Measurements from ENCODE around the gene BEGAIN. TPM values are rescaled to one million over a fixed set of nuclear protein-coding genes. Genes with fewer than 3 reads are reported as not detected.

The BEGAIN gene
- total RNA-seq, 4 donors from 2014 or later = 0.51 to 1.8 TPM; not detected in 2

DNA sequence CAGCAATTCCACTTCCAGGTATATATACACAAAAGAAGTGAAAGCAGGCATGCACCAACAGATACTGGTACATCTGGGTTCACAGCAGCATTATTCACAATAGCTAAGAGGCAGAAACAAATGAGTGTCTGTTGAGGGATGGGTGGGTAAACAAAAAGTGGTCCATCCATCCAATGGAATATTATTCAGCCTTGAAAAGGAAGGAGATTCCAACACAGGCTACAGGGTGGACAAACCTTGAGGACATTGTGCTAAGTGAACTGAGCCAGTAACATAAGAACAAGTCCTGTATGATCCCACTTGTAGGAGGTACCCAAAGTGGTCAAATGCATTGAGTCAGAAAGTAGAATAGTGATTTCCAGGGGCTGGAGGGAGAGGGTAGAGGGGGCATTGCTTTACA is 27.6 kb upstream of the BEGAIN start:
- TF ChIP-seq, protein P1, sequence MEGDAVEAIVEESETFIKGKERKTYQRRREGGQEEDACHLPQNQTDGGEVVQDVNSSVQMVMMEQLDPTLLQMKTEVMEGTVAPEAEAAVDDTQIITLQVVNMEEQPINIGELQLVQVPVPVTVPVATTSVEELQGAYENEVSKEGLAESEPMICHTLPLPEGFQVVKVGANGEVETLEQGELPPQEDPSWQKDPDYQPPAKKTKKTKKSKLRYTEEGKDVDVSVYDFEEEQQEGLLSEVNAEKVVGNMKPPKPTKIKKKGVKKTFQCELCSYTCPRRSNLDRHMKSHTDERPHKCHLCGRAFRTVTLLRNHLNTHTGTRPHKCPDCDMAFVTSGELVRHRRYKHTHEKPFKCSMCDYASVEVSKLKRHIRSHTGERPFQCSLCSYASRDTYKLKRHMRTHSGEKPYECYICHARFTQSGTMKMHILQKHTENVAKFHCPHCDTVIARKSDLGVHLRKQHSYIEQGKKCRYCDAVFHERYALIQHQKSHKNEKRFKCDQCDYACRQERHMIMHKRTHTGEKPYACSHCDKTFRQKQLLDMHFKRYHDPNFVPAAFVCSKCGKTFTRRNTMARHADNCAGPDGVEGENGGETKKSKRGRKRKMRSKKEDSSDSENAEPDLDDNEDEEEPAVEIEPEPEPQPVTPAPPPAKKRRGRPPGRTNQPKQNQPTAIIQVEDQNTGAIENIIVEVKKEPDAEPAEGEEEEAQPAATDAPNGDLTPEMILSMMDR (IDR thresholded peaks at IDR 0.05; ENCODE audit: low read depth) = no peak

DNA sequence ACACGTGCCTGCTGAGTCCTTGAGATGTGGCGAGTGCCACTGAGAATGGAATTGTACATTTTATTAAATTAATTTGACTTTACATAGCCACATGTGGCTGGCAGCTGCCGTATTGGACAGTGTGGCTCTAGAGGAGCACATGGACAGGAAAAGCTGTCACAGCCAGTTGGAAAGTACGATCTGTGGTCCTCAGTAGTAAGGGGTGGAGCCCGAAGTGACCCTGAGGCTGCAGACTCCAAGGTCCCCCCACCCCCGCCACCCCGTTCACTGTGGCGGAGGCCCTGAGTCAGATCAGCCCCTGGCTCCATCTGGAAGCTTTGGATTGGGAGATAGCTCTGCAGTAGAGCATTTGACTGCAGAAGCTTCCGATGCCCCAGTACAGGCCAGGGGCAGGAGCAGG is 25.8 kb upstream of the BEGAIN start:
- TF ChIP-seq, protein P1 (IDR thresholded peaks at IDR 0.05; ENCODE audit: low read depth) = no peak

DNA sequence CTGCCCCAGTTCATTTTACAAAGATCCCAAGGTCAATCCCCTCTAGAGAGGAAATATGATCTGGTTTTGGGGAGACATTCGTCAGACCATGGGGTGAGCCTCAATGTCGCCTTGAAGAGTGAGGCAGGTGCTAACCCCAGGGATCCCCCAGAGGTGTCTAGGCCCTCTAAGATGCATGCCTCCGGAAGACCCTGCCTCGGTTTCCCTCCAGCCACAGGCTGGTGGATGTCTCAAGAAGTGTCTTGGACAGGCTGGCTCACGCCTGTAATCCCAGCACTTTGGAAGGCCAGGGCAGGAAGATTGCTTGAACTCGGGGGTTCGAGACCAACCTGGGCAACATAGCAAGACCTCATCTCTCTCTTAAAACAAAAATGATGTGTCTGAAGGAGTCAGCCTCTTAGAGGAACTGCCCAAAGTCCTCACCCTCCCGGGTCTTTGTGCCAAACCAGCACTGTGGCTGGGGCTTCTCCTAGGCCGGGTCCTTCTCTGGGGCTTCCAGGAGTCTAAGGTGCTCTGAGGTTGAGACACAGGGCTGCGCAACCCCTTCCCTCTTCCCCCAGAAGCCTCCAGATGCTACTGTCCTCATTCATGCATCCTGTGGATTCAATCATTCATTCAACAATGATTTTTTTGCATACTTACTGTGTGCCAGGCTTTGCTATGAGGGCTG is 24.7 kb upstream of the BEGAIN start:
- TF ChIP-seq, protein P1 (IDR thresholded peaks at IDR 0.05; ENCODE audit: low read depth) = no peak

DNA sequence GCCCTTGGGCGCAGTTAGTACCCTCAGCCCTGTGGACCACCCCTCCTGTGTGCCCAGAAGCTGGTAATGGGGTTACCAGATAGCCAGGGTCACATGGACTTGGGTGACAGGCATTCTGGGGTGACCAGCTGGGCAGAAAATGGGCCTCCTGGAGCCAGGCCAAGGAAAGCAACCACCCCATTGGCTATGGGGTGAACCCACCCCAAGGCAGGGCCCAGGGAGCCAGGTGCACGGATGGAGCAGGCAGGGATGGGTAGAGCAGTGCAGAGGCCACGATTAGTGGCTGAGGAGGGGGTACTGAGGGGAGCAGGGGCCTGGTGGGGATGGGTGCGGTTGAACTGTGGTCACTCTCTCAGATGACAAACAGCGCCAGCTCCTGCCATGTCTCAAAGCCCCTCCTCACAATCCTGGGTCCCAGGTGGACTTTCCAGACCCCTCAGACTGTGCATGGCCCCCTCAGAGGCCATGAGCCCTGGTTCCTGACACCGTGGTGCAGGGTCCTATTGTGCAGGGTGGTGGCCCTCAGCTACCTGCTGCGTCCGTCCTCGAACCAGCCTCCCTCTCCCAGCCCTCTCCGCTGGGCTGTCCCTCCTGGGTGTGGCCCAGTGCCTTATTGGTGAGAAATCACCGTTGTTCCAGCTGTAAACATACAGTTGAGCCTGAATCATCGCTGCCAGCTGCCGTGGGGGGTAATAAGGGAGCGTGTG is 23.4 kb upstream of the BEGAIN start:
- TF ChIP-seq, protein P1 (IDR thresholded peaks at IDR 0.05; ENCODE audit: low read depth) = no peak

DNA sequence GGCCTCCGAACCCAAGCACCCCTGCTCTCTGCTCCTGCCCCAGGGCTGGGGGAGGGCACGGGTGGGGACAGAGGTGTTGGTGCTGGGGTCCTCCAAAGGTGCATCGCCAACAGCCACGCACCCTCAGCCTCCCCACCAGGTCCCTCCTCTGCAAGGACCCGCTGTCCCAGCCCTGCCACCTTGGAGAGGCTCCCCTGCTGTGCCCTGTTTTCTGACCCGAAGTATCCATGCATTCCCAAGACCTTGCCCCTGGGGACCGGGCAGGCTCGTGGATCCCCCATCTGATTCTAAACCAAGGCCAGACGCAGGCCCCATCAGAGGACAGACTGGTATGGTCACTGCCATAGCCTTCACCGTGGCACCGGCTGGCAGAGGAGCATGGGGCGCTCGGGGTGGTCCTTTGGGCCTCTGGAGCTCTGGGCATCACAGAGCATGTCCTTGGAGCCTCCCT is 22.7 kb upstream of the BEGAIN start:
- TF ChIP-seq, protein P1 (IDR thresholded peaks at IDR 0.05; ENCODE audit: low read depth) = no peak

DNA sequence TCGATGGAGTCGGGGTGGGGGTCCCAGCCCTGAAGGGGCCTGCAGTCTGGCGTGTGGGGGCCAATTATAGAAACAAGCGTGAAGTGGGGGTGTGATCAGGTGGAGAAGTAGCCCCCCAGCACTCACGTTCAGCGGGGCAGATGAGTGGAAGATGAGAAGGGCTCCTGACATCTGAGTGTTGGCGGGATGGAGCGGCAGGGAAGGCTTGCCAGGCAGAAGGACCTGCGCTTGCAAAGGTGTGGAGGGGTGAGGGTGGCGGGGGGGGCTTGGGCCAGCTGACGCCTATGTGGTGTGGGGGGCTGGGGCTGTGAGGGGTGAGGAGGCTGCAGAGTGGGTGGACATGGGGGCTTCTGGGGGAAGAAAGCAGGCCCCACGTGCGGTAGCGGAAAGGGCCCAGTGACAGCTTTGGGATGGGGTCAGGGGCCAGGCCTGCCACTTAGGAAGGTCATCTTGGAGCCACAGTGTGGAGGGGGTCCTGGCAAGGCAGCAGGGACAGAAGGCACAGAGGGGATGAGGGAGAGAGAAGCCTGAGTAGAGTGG is 22.2 kb upstream of the BEGAIN start:
- TF ChIP-seq, protein P1 (IDR thresholded peaks at IDR 0.05; ENCODE audit: low read depth) = no peak

DNA sequence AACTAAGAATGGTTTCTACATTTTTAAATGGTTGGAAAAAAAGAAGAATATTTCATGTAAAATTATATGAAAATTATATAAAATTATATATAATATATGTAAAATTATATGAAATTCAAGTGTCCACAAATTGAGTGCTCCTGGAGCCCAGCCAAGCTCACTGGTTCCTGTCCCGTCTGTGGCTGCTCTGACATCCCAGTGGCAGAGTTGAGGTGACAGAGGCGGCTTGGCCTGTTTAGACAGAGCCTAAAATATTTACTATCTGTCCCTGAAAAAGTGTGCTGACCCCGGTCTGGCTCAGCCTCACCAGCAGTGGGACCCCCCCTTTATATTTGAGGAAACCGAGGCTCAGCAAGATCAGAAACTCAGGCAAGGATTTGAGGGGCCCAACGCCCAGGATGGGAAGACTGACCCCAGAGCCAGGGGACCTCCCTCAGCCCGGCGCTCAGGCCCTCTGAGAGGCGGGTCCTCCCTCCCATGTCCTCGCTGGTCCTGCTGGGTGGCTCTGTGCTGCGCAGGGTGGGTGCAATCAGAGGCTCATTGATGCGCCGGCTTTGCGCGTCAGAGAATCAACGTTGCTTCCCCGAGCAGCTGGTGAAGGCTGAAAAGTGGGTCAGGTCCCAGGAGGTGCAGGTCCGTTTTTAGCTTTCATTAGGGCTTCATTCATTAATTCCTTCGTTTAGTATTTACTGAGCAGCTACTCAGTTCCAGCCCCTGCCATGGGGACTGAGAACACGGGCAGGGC is 21.5 kb upstream of the BEGAIN start:
- TF ChIP-seq, protein P1 (IDR thresholded peaks at IDR 0.05; ENCODE audit: low read depth) = no peak

Data from subcutaneous adipose tissue (tissue), 4 donors.